Measurements from ENCODE around the gene SLC35B2. TPM values are rescaled to one million over a fixed set of nuclear protein-coding genes. Genes with fewer than 3 reads are reported as not detected.

SLC35B2 gene
- total and polyA plus RNA-seq, 2 experiments from 2014 or later = 14.0 to 30.9 TPM

- TF ChIP-seq NANOG (IDR thresholded peaks at IDR 0.05; ENCODE audit: borderline replicate concordance) (no peak), STAT1 (IDR thresholded peaks at IDR 0.05; ENCODE audit: unreplicated experiment) (no peak), CREB1 (CRISPR knock-in tag; IDR thresholded peaks at IDR 0.05; ENCODE audit: low read depth) (no peak), REST (IDR thresholded peaks at IDR 0.05; ENCODE audit: unreplicated experiment) (no peak)
Measured at GRCh38 chr6:44220913-44221290, 36.4 kb downstream of the SLC35B2 start (continued).

DNA sequence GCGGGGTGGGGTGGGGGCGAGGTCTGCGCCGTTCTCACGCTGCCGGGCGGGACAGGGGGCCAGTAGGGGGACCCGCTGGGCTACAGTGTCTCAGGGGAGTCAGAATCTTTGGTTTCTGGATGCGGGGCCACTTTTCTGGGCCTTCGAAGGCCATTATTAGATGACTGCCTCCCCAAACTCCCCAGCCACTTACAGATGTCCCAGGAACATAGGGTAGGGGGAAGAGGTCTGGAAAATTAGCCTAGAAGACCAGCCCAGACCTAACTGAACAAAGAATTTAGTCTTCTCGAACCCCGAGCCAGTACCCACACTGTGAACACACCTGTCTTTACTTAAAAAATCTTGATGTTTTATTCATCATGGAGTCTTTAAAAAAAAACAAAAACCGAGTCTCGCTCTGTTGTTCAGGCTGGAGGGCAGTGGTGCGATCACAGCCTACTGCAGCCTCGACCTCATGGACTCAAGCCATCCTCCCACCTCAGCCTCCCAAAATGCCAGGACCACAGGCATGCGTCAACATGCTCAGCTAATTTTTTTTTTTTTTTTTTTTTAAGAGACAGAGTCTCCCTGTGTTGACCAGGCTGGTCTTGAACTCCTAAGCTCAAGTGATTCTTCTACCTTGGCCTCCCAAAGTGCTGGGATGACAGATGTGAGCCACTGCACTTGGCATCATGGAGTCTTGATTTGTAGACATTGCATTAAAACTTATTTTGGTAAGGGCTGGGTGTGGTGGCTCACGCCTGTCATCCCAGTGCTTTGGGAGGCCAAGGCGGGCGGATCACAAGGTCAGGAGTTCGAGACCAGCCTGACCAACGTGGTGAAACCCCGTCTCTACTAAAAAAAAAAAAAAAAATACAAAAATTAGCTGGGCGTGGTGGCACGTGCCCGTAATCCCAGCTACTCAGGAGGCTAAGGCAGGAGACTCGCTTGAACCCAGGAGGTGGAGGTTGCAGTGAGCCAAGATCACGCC is 37.2 kb downstream of the SLC35B2 start:
- Histone ChIP-seq H3K27me3 (ENCODE audit: insufficient read depth) (no peaks in the 10 kb centered on the region), H3K36me3 (ENCODE audit: insufficient read depth) (no peaks in the 10 kb centered on the region), H4K20me1 (replicated peaks; ENCODE audit: insufficient read depth) (peaks cover 10% of the 10 kb centered on the region), H3K9me2 (ENCODE audit: insufficient read depth) (no peaks in the 10 kb centered on the region), H3K4me3 (peak overlapping the region; percentile 41), H3K27ac (ENCODE audit: low read depth) (peak overlapping the region; percentile 95), H3K79me2 (replicated peaks; ENCODE audit: insufficient read depth) (peaks cover 16% of the 10 kb centered on the region), H3F3A (replicated peaks; ENCODE audit: low read depth) (peaks cover 45% of the 10 kb centered on the region), H3K4me1 (ENCODE audit: insufficient read depth) (peaks cover 58% of the 10 kb centered on the region), H2AFZ (no peak overlapping the region), H3K4me2 (peak overlapping the region; percentile 66; the same call in 1 of the 2 replicates)
- Mint-ChIP-seq H3K4me3 (peak overlapping the region; percentile 82), H3K36me3 (ENCODE audit: low read depth) (peaks cover 13% of the 10 kb centered on the region; the same call in 2 of the 3 replicates), H3K27me3 (ENCODE audit: insufficient read depth, low read depth, poor library complexity) (peaks cover 28% of the 10 kb centered on the region), H3K9me3 (no peaks in the 10 kb centered on the region), H3K4me1 (peaks cover 64% of the 10 kb centered on the region), H3K27ac (peak overlapping the region; percentile 93)
- ATAC-seq = no peak
- DNase-seq (ENCODE audit: low spot score) = no peak
- 0 out of 2 replicates have a peak, but pooled peaks have one; percentile 15 for TF ChIP-seq ZNF462 (CRISPR knock-in tag; IDR thresholded peaks at IDR 0.05)
- TF ChIP-seq, protein P1, sequence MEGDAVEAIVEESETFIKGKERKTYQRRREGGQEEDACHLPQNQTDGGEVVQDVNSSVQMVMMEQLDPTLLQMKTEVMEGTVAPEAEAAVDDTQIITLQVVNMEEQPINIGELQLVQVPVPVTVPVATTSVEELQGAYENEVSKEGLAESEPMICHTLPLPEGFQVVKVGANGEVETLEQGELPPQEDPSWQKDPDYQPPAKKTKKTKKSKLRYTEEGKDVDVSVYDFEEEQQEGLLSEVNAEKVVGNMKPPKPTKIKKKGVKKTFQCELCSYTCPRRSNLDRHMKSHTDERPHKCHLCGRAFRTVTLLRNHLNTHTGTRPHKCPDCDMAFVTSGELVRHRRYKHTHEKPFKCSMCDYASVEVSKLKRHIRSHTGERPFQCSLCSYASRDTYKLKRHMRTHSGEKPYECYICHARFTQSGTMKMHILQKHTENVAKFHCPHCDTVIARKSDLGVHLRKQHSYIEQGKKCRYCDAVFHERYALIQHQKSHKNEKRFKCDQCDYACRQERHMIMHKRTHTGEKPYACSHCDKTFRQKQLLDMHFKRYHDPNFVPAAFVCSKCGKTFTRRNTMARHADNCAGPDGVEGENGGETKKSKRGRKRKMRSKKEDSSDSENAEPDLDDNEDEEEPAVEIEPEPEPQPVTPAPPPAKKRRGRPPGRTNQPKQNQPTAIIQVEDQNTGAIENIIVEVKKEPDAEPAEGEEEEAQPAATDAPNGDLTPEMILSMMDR (conservative IDR thresholded peaks at IDR 0.05; ENCODE audit: low read depth in 2 of 2) = peak in 1 of 2 experiments; percentile 17; a peak in 1 of 4 replicates
- no peak for TF ChIP-seq EZH2phosphoT487 (IDR thresholded peaks at IDR 0.05; ENCODE audit: unreplicated experiment)

Measured in GM23338 (cell line).